ENCODE measurements around the gene ATP5F1E.

Gene ATP5F1E

GRCh38 chr20:59020938-59021551 lies 11.1 kb downstream of the ATP5F1E start:
- H3K4me3 ChIP-seq (ENCODE audit: low read length), result no peak overlapping the region
- no peak overlapping the region for H3K27ac ChIP-seq (ENCODE audit: low read depth, low read length)
- H3K36me3 ChIP-seq (ENCODE audit: insufficient read depth, low read length), result peaks cover 38% of the 10 kb centered on the region
- H3K4me1 ChIP-seq (ENCODE audit: insufficient read depth, low read length), result peaks cover 11% of the 10 kb centered on the region; the same call in 1 of the 2 replicates
- peaks cover 5% of the 10 kb centered on the region; the same call in 1 of the 2 replicates for H3K27me3 ChIP-seq (ENCODE audit: insufficient read depth, low read length)
- no peaks in the 10 kb centered on the region for H3K9me3 ChIP-seq (ENCODE audit: insufficient read depth, low read depth, low read length)
- H3K9ac ChIP-seq (ENCODE audit: low read depth, low read length), result no peak overlapping the region
- 37% methylated on average over 5 of the region's 5 CpGs for WGBS

DNA sequence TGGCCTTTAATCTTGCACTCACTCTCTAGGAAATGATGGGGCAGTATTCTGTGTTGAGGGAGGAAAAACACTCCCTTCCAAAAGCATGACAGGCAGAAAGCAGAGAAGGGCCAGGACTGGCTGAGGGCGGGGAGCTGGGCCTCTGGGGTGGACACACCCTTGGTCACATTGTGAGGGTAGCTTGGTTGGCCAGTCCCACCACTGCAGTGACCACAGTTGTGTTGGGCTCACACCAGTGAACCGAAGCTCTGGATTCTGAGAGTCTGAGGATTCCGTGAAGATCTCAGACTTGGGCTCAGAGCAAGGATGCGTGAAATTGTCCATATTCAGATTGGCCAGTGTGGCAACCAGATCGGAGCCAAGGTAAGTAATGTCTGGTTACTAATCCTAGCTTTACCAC lies 12.9 kb downstream of the ATP5F1E start, which contains the start of gene TUBB1:
Gene TUBB1, plus strand, starts transcription at position 213 of the 400 bp plus-strand sequence. Its CDS starts 94 bp downstream, at position 307.
- Histone ChIP-seq H3K4me1 (ENCODE audit: insufficient read depth, low read length) (peaks cover 6% of the 10 kb centered on the region; the same call in 1 of the 2 replicates), H3K36me3 (ENCODE audit: insufficient read depth, low read length) (peaks cover 21% of the 10 kb centered on the region; the same call in 1 of the 2 replicates), H3K27me3 (ENCODE audit: insufficient read depth, low read length) (0 out of 2 replicates have a peak, but pooled peaks cover under 1% of the 10 kb centered on the region), H3K27ac (ENCODE audit: low read depth, low read length) (no peak within 1 kb of the TSS), H3K4me3 (ENCODE audit: low read length) (no peak within 1 kb of the TSS), H3K9me3 (ENCODE audit: insufficient read depth, low read depth, low read length) (no peaks in the 10 kb centered on the region), H3K9ac (ENCODE audit: low read depth, low read length) (no peak within 1 kb of the TSS)
- WGBS, result 92% methylated on average over 5 of the region's 5 CpGs

DNA sequence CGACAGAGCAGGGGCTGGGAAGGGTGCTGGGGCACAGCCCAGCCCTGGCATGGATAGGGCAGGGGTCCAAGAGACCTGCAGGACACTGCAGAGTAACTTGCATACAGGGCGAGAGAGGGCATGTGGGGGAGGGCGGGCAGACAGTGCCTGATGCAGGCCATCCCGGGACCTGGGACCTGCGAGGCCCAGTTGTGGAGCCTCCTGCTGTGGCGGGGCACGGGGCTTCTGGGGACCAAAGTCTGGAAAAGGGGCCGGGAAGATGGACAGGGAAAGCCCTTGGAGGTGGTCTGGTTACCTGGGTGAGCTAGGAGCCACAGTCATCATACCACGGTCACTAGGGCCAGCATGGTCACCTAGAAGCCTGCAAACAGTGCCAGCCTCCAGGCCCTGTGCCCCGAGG lies 13.3 kb downstream of the ATP5F1E start:
- H3K9ac ChIP-seq (ENCODE audit: low read depth, low read length), result no peak overlapping the region
- H3K4me3 ChIP-seq (ENCODE audit: low read length), result no peak overlapping the region
- H3K27ac ChIP-seq (ENCODE audit: low read depth, low read length), result no peak overlapping the region
- WGBS, result 94% methylated on average over 10 of the region's 10 CpGs
- no peaks in the 10 kb centered on the region for H3K27me3 ChIP-seq (ENCODE audit: insufficient read depth, low read length)
- H3K9me3 ChIP-seq (ENCODE audit: insufficient read depth, low read depth, low read length), result no peaks in the 10 kb centered on the region
- peaks cover 6% of the 10 kb centered on the region; the same call in 1 of the 2 replicates for H3K4me1 ChIP-seq (ENCODE audit: insufficient read depth, low read length)
- H3K36me3 ChIP-seq (ENCODE audit: insufficient read depth, low read length), result peaks cover 17% of the 10 kb centered on the region; the same call in 1 of the 2 replicates

DNA sequence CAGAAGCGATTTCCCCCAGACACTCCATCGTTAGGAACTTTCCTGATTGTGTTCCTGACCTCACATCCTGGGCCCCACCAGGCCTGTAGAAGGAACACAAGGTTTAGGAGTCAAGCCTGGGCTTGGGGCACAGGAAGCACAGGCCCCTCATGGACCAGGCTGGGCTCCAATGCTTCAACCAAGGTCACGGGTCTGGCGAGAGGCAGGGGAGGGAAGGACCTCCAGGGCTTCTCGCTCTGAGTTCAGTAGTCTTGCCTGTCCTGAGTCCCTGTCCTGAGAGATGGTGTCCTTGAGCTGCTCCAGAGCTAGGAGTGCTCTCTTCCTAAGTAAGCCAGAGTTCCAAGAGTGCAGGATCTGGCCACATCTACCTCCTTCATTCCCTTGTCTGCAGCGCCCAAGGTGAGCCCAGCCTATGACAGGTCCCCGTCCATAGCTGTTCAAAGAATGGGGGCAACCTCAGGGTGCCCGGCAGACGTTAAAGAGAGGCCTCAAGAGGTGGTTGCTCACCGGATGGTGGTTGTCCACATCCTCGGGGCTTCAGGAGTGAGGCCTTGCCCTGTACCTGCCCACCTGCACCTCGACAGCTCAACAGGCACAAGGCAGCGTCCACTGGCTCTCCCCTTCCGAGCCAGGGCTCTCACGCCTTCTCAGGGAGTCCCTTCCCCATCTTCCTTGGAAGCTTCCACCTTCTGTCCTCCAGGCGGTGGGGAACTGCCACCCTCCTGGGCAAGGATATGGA lies 14.5 kb downstream of the ATP5F1E start:
- no peak overlapping the region for H3K4me3 ChIP-seq (ENCODE audit: low read length)
- peaks cover 6% of the 10 kb centered on the region; the same call in 1 of the 2 replicates for H3K4me1 ChIP-seq (ENCODE audit: insufficient read depth, low read length)
- no peaks in the 10 kb centered on the region; the same call in 1 of the 2 replicates for H3K27me3 ChIP-seq (ENCODE audit: insufficient read depth, low read length)
- peaks cover 5% of the 10 kb centered on the region; the same call in 1 of the 2 replicates for H3K36me3 ChIP-seq (ENCODE audit: insufficient read depth, low read length)
- no peak overlapping the region for H3K27ac ChIP-seq (ENCODE audit: low read depth, low read length)
- H3K9ac ChIP-seq (ENCODE audit: low read depth, low read length), result no peak overlapping the region
- no peaks in the 10 kb centered on the region for H3K9me3 ChIP-seq (ENCODE audit: insufficient read depth, low read depth, low read length)
- WGBS, result 94% methylated on average over 16 of the region's 16 CpGs

DNA sequence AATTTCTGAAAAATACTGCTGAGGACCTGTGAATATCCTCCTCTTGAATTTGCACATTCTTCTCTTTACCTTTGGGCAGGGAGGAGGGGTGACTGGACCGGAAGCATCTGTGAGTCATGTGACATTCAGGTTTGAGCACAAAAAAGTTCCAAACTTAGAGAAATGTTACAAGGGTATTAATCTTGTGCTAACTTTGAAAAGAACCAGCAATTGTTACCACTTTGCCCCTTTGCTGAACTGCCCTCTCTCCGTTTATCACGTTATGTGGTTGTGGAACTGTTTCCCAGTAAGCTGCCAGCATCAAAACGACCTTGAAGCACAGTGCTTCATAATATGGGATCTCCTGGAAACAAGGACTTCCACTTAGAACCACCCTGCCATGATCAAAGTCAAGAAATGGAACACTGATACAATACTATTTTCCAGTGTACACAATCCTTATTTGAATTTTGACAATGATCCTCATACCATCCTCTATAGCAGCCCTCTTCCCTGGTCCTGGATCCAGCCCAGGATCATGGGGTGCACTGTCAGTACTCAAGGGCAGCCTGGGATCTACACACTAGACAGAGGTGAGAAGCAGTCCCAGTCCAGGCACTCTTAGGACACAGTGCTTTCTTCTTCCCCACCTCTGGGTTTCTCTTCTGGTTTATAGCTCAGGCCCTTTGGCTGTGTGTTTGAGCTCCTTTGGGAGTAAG lies 15.2 kb downstream of the ATP5F1E start:
- H3K9me3 ChIP-seq (ENCODE audit: insufficient read depth, low read depth, low read length), result no peaks in the 10 kb centered on the region
- peaks cover 6% of the 10 kb centered on the region; the same call in 1 of the 2 replicates for H3K4me1 ChIP-seq (ENCODE audit: insufficient read depth, low read length)
- no peak overlapping the region for H3K9ac ChIP-seq (ENCODE audit: low read depth, low read length)
- 80% methylated on average over 4 of the region's 4 CpGs for WGBS
- H3K36me3 ChIP-seq (ENCODE audit: insufficient read depth, low read length), result no peaks in the 10 kb centered on the region
- H3K27ac ChIP-seq (ENCODE audit: low read depth, low read length), result no peak overlapping the region
- no peak overlapping the region for H3K4me3 ChIP-seq (ENCODE audit: low read length)
- no peaks in the 10 kb centered on the region; the same call in 1 of the 2 replicates for H3K27me3 ChIP-seq (ENCODE audit: insufficient read depth, low read length)

GRCh38 chr20:59015812-59016711 lies 16.1 kb downstream of the ATP5F1E start:
- Histone ChIP-seq H3K9ac (ENCODE audit: low read depth, low read length) (no peak overlapping the region), H3K4me3 (ENCODE audit: low read length) (no peak overlapping the region)
- WGBS, result 85% methylated on average over 16 of the region's 16 CpGs

DNA sequence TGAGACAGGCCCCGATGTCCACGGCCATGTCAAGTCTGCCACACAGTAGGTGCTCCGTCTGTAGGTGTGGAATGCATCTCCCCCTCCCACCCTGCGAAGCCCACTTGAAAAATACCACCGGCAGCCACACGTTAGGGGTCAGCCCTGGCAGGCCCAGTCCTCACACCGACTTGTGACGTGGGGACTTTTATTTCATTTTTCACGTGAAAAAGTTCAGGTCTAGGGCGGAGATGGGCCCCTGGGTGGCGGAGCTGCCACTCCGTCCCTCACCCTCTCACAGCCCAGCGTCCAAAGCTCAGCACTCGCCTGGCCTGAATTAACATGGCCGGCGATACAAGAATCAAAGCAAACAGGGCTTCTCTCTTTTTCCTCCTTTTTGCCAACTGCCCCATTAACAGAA lies 16.7 kb downstream of the ATP5F1E start:
- 91% methylated on average over 16 of the region's 16 CpGs for whole genome bisulfite sequencing
- no peak overlapping the region for H3K27ac ChIP-seq (ENCODE audit: low read depth, low read length)
- no peaks in the 10 kb centered on the region; the same call in 1 of the 2 replicates for H3K27me3 ChIP-seq (ENCODE audit: insufficient read depth, low read length)
- H3K9ac ChIP-seq (ENCODE audit: low read depth, low read length), result no peak overlapping the region
- no peaks in the 10 kb centered on the region for H3K9me3 ChIP-seq (ENCODE audit: insufficient read depth, low read depth, low read length)
- no peak overlapping the region for H3K4me3 ChIP-seq (ENCODE audit: low read length)
- peaks cover 5% of the 10 kb centered on the region; the same call in 1 of the 2 replicates for H3K4me1 ChIP-seq (ENCODE audit: insufficient read depth, low read length)
- H3K36me3 ChIP-seq (ENCODE audit: insufficient read depth, low read length), result no peaks in the 10 kb centered on the region

More at GRCh38 chr20:59015812-59016711, 16.1 kb downstream of the ATP5F1E start:
- Histone ChIP-seq H3K27ac (ENCODE audit: low read depth, low read length) (no peak overlapping the region), H3K9me3 (ENCODE audit: insufficient read depth, low read depth, low read length) (no peaks in the 10 kb centered on the region), H3K36me3 (ENCODE audit: insufficient read depth, low read length) (no peaks in the 10 kb centered on the region), H3K4me1 (ENCODE audit: insufficient read depth, low read length) (peaks cover 2% of the 10 kb centered on the region; the same call in 1 of the 2 replicates), H3K27me3 (ENCODE audit: insufficient read depth, low read length) (no peaks in the 10 kb centered on the region; the same call in 1 of the 2 replicates)

DNA sequence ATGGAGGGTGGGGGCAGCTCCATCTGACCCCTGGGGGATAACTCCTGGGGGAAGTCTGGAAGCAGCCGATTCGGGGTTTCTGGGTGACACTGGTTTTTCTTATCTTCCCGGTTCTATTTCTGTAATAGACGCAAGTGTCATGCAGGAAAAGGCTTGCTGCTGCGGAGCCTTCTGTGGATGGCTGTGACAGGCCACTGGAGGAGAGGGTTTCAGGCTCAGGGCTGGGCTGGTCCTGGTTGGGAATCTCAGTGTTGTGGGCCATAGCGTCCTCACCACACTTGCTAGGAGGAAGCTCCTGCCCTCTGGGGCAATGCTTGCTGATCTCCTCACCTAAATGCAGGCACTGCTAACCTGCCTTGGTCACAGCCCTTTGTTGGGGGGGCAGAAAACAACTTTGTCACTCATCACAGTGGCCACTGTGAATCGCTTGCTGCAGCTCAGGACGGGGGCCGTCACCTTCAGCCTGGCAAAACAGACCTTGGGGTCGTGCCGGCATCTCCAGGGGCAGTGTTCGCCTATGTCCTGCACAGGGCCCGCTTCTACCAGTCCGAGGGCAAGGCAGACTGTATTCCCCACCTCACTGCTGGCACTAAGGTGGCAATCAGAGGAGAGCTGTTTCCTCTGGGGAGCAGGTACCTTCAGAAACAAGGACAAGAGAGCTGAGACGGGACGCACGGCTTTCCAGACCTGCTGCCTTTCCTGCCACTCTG lies 17.3 kb downstream of the ATP5F1E start:
- Histone ChIP-seq H3K27ac (ENCODE audit: low read depth, low read length) (no peak overlapping the region), H3K36me3 (ENCODE audit: insufficient read depth, low read length) (no peaks in the 10 kb centered on the region), H3K27me3 (ENCODE audit: insufficient read depth, low read length) (no peaks in the 10 kb centered on the region; the same call in 1 of the 2 replicates), H3K4me1 (ENCODE audit: insufficient read depth, low read length) (peaks cover 6% of the 10 kb centered on the region; the same call in 1 of the 2 replicates), H3K9ac (ENCODE audit: low read depth, low read length) (no peak overlapping the region), H3K4me3 (ENCODE audit: low read length) (no peak overlapping the region), H3K9me3 (ENCODE audit: insufficient read depth, low read depth, low read length) (no peaks in the 10 kb centered on the region)
- WGBS, result 94% methylated on average over 17 of the region's 17 CpGs

DNA sequence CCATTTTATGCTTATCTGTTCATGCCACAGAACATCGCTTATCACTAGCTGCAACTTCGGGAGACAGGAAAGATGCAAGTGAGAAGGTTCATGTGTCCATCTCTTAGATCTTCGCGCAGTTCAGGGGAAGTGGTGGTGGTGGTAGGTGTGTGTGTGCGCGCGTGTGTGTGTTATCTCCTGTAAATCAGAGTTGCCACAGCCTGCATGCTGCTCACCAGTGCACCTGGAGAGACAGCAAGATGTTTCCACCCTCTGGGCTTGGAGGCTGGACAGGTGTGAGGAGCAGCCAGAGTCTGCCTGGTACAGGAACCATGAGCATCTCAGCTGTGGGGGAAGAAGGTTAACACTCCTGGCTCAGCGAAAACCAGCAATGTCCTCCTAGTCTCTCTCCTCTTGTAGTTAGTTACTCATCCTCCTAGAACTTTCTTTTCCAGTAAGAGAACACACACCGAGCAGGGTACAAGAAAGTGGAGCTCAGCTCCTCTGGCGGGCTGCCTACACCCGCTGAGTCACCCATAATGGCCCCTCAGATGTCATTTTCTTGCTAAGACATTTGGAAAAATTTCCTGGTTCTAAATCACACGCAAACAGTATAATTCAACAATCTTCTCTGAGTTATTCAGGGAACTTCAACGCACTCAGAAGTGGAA lies 18.1 kb downstream of the ATP5F1E start:
- 94% methylated on average over 13 of the region's 13 CpGs for WGBS
- H3K27me3 ChIP-seq (ENCODE audit: insufficient read depth, low read length), result peaks cover under 1% of the 10 kb centered on the region; the same call in 1 of the 2 replicates
- no peaks in the 10 kb centered on the region for H3K36me3 ChIP-seq (ENCODE audit: insufficient read depth, low read length)
- no peaks in the 10 kb centered on the region for H3K9me3 ChIP-seq (ENCODE audit: insufficient read depth, low read depth, low read length)
- H3K9ac ChIP-seq (ENCODE audit: low read depth, low read length), result no peak overlapping the region
- H3K4me3 ChIP-seq (ENCODE audit: low read length), result no peak overlapping the region
- peaks cover 6% of the 10 kb centered on the region; the same call in 1 of the 2 replicates for H3K4me1 ChIP-seq (ENCODE audit: insufficient read depth, low read length)
- no peak overlapping the region for H3K27ac ChIP-seq (ENCODE audit: low read depth, low read length)
